HL-60 (cell line): ENCODE data around the gene MYO3B.

Experiments used
- DNase-seq, 2 experiments: peaks; one replicate each; pipeline ENCODE4 v3.0.0-alpha.2; 2010 to 2020; ENCODE audit warnings: low read depth in 1 of 2, low spot score in 1 of 2
- H3K27ac ChIP-seq: fragments of 250-450 bp; sonication (Bioruptor Pico); replicated peaks from 2 replicates; pipeline ENCODE4 v1.5.1; 2020; ENCODE audit warnings: mild to moderate bottlenecking, moderate library complexity
- H3K27me3 ChIP-seq: fragments of 250-450 bp; sonication (Bioruptor Pico); 2 replicates; pipeline ENCODE4 v1.5.1; 2021; ENCODE audit warnings: mild to moderate bottlenecking, moderate library complexity; ENCODE audit not compliant: insufficient read depth, poor library complexity, severe bottlenecking
- H3K4me3 ChIP-seq: replicated peaks from 2 replicates; pipeline ENCODE4 v1.5.1; 2011; ENCODE audit warnings: mild to moderate bottlenecking, control low read depth, low read length; ENCODE audit not compliant: insufficient read depth
- GABPA ChIP-seq: IDR thresholded peaks from 2 replicates; pipeline ENCODE4 v1.6.1; 2012; ENCODE audit warnings: low read depth
- POLR2AphosphoS5 ChIP-seq: IDR thresholded peaks from 2 replicates; pipeline ENCODE4 v1.6.1; 2012; ENCODE audit warnings: low read depth
- SPI1 ChIP-seq: IDR thresholded peaks from 2 replicates; pipeline ENCODE4 v1.6.1; 2012; ENCODE audit warnings: low read depth, mild to moderate bottlenecking, borderline replicate concordance
- TF ChIP-seq, protein P1 (sequence below): IDR thresholded peaks from 2 replicates; pipeline ENCODE4 v1.6.1; 2012; ENCODE audit warnings: low read depth; ENCODE audit not compliant: insufficient replicate concordance
- TF ChIP-seq, protein P2 (sequence below): IDR thresholded peaks from one replicate; pipeline ENCODE4 v1.5.1; 2011; ENCODE audit warnings: low read length, control low read depth, inconsistent platforms; ENCODE audit not compliant: insufficient read depth

MYO3B gene

DNA sequence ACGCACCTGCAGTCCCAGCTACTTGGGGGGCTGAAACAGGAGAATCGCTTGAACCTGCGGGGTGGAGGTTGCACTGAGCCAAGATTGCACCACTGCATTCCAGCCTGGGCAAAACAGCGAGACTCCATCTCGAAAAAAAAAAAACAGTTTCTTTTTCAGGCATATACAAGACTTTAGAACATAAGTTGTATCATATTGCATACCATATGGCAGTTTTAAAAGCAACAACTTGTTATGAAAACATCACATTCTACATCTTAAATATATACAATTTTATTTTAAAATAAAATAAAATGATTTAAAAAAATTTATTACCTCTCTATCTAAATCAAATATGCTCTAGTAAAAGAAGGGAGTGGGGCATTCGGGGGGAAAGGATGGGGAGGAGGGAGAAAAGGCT is 497.8 kb downstream of the MYO3B start:
- H3K4me3 ChIP-seq, result no peak overlapping the region
- no peak overlapping the region for H3K27ac ChIP-seq
- no peak for DNase-seq
- H3K27me3 ChIP-seq, result peaks cover 2% of the 10 kb centered on the region
- TF ChIP-seq POLR2AphosphoS5 (no peak), SPI1 (no peak), GABPA (no peak)
- TF ChIP-seq, protein P1, sequence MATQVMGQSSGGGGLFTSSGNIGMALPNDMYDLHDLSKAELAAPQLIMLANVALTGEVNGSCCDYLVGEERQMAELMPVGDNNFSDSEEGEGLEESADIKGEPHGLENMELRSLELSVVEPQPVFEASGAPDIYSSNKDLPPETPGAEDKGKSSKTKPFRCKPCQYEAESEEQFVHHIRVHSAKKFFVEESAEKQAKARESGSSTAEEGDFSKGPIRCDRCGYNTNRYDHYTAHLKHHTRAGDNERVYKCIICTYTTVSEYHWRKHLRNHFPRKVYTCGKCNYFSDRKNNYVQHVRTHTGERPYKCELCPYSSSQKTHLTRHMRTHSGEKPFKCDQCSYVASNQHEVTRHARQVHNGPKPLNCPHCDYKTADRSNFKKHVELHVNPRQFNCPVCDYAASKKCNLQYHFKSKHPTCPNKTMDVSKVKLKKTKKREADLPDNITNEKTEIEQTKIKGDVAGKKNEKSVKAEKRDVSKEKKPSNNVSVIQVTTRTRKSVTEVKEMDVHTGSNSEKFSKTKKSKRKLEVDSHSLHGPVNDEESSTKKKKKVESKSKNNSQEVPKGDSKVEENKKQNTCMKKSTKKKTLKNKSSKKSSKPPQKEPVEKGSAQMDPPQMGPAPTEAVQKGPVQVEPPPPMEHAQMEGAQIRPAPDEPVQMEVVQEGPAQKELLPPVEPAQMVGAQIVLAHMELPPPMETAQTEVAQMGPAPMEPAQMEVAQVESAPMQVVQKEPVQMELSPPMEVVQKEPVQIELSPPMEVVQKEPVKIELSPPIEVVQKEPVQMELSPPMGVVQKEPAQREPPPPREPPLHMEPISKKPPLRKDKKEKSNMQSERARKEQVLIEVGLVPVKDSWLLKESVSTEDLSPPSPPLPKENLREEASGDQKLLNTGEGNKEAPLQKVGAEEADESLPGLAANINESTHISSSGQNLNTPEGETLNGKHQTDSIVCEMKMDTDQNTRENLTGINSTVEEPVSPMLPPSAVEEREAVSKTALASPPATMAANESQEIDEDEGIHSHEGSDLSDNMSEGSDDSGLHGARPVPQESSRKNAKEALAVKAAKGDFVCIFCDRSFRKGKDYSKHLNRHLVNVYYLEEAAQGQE, result no peak
- TF ChIP-seq, protein P2, sequence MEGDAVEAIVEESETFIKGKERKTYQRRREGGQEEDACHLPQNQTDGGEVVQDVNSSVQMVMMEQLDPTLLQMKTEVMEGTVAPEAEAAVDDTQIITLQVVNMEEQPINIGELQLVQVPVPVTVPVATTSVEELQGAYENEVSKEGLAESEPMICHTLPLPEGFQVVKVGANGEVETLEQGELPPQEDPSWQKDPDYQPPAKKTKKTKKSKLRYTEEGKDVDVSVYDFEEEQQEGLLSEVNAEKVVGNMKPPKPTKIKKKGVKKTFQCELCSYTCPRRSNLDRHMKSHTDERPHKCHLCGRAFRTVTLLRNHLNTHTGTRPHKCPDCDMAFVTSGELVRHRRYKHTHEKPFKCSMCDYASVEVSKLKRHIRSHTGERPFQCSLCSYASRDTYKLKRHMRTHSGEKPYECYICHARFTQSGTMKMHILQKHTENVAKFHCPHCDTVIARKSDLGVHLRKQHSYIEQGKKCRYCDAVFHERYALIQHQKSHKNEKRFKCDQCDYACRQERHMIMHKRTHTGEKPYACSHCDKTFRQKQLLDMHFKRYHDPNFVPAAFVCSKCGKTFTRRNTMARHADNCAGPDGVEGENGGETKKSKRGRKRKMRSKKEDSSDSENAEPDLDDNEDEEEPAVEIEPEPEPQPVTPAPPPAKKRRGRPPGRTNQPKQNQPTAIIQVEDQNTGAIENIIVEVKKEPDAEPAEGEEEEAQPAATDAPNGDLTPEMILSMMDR, result no peak

DNA sequence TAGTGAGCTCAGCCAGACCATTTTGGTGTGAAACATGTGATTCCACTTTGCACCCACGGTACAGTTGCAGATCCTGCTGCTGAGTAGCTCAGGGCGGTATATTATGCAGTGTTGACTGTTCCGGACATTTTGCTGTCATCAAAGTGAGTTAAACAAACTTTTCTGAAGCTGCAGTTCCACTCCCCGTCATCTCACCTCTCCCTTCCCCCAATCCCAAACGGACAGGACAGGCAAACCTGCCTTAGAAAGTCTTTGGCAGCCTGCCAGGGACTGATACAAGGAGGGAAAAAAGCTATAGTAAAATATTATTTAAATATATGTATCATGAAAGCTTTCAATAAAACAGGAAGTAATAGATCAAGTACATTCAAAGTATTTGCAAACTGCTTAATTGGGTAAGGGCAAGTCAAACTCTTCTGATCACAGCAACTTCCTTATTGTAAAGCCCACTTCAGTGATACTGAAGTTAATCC is 501.7 kb downstream of the MYO3B start:
- Histone ChIP-seq H3K27me3 (no peaks in the 10 kb centered on the region), H3K4me3 (no peak overlapping the region), H3K27ac (no peak overlapping the region)
- no peak for DNase-seq
- TF ChIP-seq SPI1, result no peak
- TF ChIP-seq POLR2AphosphoS5, result no peak
- TF ChIP-seq, protein P2, result no peak
- TF ChIP-seq, protein P1, result no peak
- TF ChIP-seq GABPA, result no peak

DNA sequence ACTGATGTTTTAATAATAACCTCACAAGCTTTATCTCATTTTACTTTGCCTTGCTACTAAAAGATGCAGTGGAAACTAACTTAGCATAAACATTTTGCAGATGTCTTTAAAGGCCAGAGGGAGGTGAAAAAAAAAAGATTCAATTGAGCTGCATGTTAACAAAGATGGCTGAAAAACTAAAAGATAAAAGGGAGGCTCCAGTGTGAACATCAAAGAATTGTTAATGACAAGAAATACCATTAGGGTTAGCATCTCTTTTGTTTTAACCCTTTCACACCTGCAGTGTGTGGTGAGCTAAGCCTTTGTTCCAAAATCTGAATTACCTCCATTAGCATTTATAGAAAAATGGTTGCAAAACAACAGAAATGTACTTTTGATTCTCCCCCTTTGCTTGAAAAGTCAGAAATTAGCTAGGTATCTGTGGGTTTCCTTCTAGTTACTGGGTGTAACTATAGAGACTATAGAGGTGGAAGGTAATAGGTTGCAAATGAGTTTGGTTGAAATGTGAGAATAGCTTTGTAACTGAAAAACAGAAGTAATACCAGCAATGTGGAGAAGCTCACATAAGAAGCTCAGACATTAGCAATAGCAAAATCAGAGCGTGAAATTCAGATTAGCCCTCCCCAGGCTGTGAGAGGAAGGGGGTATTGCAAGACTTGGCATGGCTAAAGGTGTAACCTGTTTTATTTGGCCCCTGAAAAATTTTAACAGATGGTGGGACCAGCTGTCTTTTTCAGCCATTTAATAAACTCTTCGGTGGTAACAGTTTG is 502.4 kb downstream of the MYO3B start:
- no peaks in the 10 kb centered on the region for H3K27me3 ChIP-seq

More for the DNA sequence above, 502.4 kb downstream of the MYO3B start:
- TF ChIP-seq GABPA, result no peak
- no peak for TF ChIP-seq SPI1
- TF ChIP-seq, protein P2, result no peak
- TF ChIP-seq POLR2AphosphoS5, result no peak
- TF ChIP-seq, protein P1, result no peak
- no peak for DNase-seq
- Histone ChIP-seq H3K27ac (no peak overlapping the region), H3K4me3 (no peak overlapping the region)
